SK-N-SH (cell line): ENCODE data around the gene SMYD1. TPM values are rescaled to one million over a fixed set of nuclear protein-coding genes. Genes with fewer than 3 reads are reported as not detected.
A peak's percentile ranks its signal among the peaks of the same experiment; 100 is the strongest.

ENCODE experiments used
- CTCF ChIA-PET: fragments of 300-600, 350-600 bp; formaldehyde crosslinking; extraction: SDS; loops from one replicate; lab custom pipeline; 2021; lab: Yijun Ruan, JAX
- POLR2A ChIA-PET: fragments of 350-600 bp; sonication (Branson Sonifier 250); formaldehyde crosslinking; extraction: SDS; loops from one replicate; lab custom pipeline; 2020; ENCODE audit warnings: antibody characterized with exemption, inconsistent platforms; lab: Yijun Ruan, JAX
- DNase-seq: peaks from one replicate; pipeline ENCODE4 v3.0.0; 2012
- H2AFZ ChIP-seq: fragments of 200-600 bp; sonication (generic); 2 replicates; pipeline ENCODE4 v1.8.1; 2016; ENCODE audit warnings: antibody characterized with exemption, mild to moderate bottlenecking, low read depth
- H3F3A ChIP-seq: fragments of 200-600 bp; sonication (generic); replicated peaks from 2 replicates; pipeline ENCODE3; 2016; ENCODE audit warnings: antibody characterized with exemption, mild to moderate bottlenecking; ENCODE audit not compliant: insufficient read depth
- H3K27ac ChIP-seq, 2 experiments: fragments of 200-500 bp in 1 of 2; fragments of 200-600 bp in 1 of 2; sonication (Bioruptor generic) in 1 of 2; sonication (generic), shearing (Covaris generic) in 1 of 2; 2 replicates each; pipeline versions ENCODE4 v1.5.1 to v1.6.1; 2014 to 2016; ENCODE audit warnings: low read depth in 2 of 2, inconsistent platforms in 1 of 2, low read length in 1 of 2, mild to moderate bottlenecking in 1 of 2, mixed read lengths in 1 of 2
- H3K27me3 ChIP-seq: fragments of 200-600 bp; sonication (generic), shearing (Covaris generic); 2 replicates; pipeline ENCODE4 v1.6.1; 2016; ENCODE audit warnings: mixed run types; ENCODE audit not compliant: insufficient read depth
- H3K36me3 ChIP-seq, 2 experiments: fragments of 200-500 bp in 1 of 2; fragments of 200-600 bp in 1 of 2; sonication (Bioruptor generic) in 1 of 2; sonication (generic) in 1 of 2; replicated peaks in 1 of 2; 2 replicates each; pipeline versions ENCODE3 to v1.5.1; 2014 to 2016; ENCODE audit warnings: low read length in 1 of 2, mild to moderate bottlenecking in 1 of 2; ENCODE audit not compliant: insufficient read depth in 2 of 2, control insufficient read depth in 1 of 2
- H3K4me1 ChIP-seq, 2 experiments: fragments of 200-500 bp in 1 of 2; fragments of 200-600 bp in 1 of 2; sonication (Bioruptor generic) in 1 of 2; sonication (generic), shearing (Covaris generic) in 1 of 2; 2 replicates each; pipeline versions ENCODE4 v1.5.1 to v1.6.1; 2014 to 2016; ENCODE audit warnings: low read depth in 1 of 2, low read length in 1 of 2, mixed run types in 1 of 2; ENCODE audit not compliant: insufficient read depth in 2 of 2, control insufficient read depth in 1 of 2
- H3K4me2 ChIP-seq: fragments of 200-600 bp; sonication (generic), shearing (Covaris generic); 2 replicates; pipeline ENCODE4 v1.6.1; 2017; ENCODE audit warnings: mixed run types
- H3K4me3 ChIP-seq, 2 experiments: fragments of 200-500 bp in 1 of 2; fragments of 200-600 bp in 1 of 2; sonication (Bioruptor generic) in 1 of 2; sonication (generic), shearing (Covaris generic) in 1 of 2; 2 replicates each; pipeline versions ENCODE4 v1.5.1 to v1.8.1; 2014 to 2016; ENCODE audit warnings: low read depth in 2 of 2, inconsistent platforms in 1 of 2, low read length in 1 of 2, mild to moderate bottlenecking in 1 of 2, mixed read lengths in 1 of 2, moderate library complexity in 1 of 2
- H3K79me2 ChIP-seq: fragments of 200-600 bp; sonication (generic); 2 replicates; pipeline ENCODE4 v1.8.1; 2017; ENCODE audit warnings: mild to moderate bottlenecking; ENCODE audit not compliant: insufficient read depth
- H3K9ac ChIP-seq: fragments of 200-600 bp; sonication (generic); 2 replicates; pipeline ENCODE4 v1.6.1; 2017; ENCODE audit warnings: mixed run types
- H3K9me2 ChIP-seq: fragments of 200-600 bp; sonication (generic); 2 replicates; pipeline ENCODE4 v1.6.1; 2017; ENCODE audit warnings: mixed run types
- H3K9me3 ChIP-seq: fragments of 200-600 bp; sonication (generic); 2 replicates; pipeline ENCODE4 v1.6.1; 2017; ENCODE audit warnings: mixed run types, mild to moderate bottlenecking, moderate library complexity
- H4K20me1 ChIP-seq: fragments of 200-600 bp; sonication (generic); 2 replicates; pipeline ENCODE4 v1.6.1; 2017; ENCODE audit warnings: mild to moderate bottlenecking, mixed run types; ENCODE audit not compliant: insufficient read depth
- CHD2 ChIP-seq: fragments of 150-350 bp; IDR thresholded peaks from 2 replicates; pipeline ENCODE4 v1.6.1; 2018; ENCODE audit warnings: low read length; ENCODE audit not compliant: partially characterized antibody
- ELF1 ChIP-seq: IDR thresholded peaks from 2 replicates; pipeline ENCODE4 v1.4.0; 2012
- EZH2phosphoT487 ChIP-seq: fragments of 200-600 bp; sonication (generic); IDR thresholded peaks from 2 replicates; pipeline ENCODE4 v1.6.1; 2017; ENCODE audit warnings: low read depth, mixed run types, mild to moderate bottlenecking, antibody characterized with exemption, moderate library complexity, borderline replicate concordance
- FOSL2 ChIP-seq: IDR thresholded peaks from 2 replicates; pipeline ENCODE4 v1.4.0; 2012; ENCODE audit warnings: low read depth, mild to moderate bottlenecking, moderate library complexity, borderline replicate concordance
- FOXJ3 ChIP-seq: sonication (generic); formaldehyde crosslinking; IDR thresholded peaks from 2 replicates; pipeline ENCODE4 v1.5.1; 2020; ENCODE audit warnings: mild to moderate bottlenecking, missing genetic modification reagents
- FOXM1 ChIP-seq: IDR thresholded peaks from 2 replicates; pipeline ENCODE4 v1.4.0; 2012; ENCODE audit warnings: low read depth, mild to moderate bottlenecking
- JUND ChIP-seq: IDR thresholded peaks from 2 replicates; pipeline ENCODE4 v1.4.0; 2012
- MEF2A ChIP-seq: IDR thresholded peaks from 2 replicates; pipeline ENCODE4 v1.4.0; 2012; ENCODE audit warnings: low read depth, borderline replicate concordance
- NFIC ChIP-seq: IDR thresholded peaks from 2 replicates; pipeline ENCODE4 v1.4.0; 2012; ENCODE audit warnings: borderline replicate concordance
- NRF1 ChIP-seq: IDR thresholded peaks from 2 replicates; pipeline ENCODE4 v1.6.1; 2012; ENCODE audit warnings: low read depth, mild to moderate bottlenecking, low read length
- PBX3 ChIP-seq: IDR thresholded peaks from 2 replicates; pipeline ENCODE4; 2012
- POLR2AphosphoS5 ChIP-seq: IDR thresholded peaks from 2 replicates; pipeline ENCODE4 v1.6.1; 2012; ENCODE audit warnings: low read depth, low read length
- REST ChIP-seq: IDR thresholded peaks from 2 replicates; pipeline ENCODE4 v1.6.1; 2012; ENCODE audit warnings: mild to moderate bottlenecking, low read depth, low read length, moderate library complexity
- RFX5 ChIP-seq: IDR thresholded peaks from 2 replicates; pipeline ENCODE4 v1.6.1; 2012; ENCODE audit warnings: mild to moderate bottlenecking, improper control_type of control experiment, low read length
- RXRA ChIP-seq: IDR thresholded peaks from 2 replicates; pipeline ENCODE4 v1.4.0; 2012; ENCODE audit warnings: low read depth, mild to moderate bottlenecking, borderline replicate concordance
- SIN3A ChIP-seq: IDR thresholded peaks from 2 replicates; pipeline ENCODE4 v1.6.1; 2012; ENCODE audit warnings: low read depth, mild to moderate bottlenecking, low read length, moderate library complexity, borderline replicate concordance
- TAF1 ChIP-seq: IDR thresholded peaks from 2 replicates; pipeline ENCODE4 v1.6.1; 2012; ENCODE audit warnings: low read depth, mild to moderate bottlenecking, low read length, moderate library complexity, borderline replicate concordance
- TCF12 ChIP-seq: IDR thresholded peaks from 2 replicates; pipeline ENCODE4 v1.4.0; 2012
- TEAD4 ChIP-seq: IDR thresholded peaks from 2 replicates; pipeline ENCODE4 v1.4.0; 2012; ENCODE audit warnings: mild to moderate bottlenecking, borderline replicate concordance; ENCODE audit not compliant: insufficient read depth
- USF1 ChIP-seq: IDR thresholded peaks from 2 replicates; pipeline ENCODE4 v1.4.0; 2012; ENCODE audit warnings: low read depth, borderline replicate concordance
- WGBS: methylation state at CpG from one replicate; pipeline ENCODE4 v1.1.6; 2017; ENCODE audit warnings: low lambda C conversion rate; 5-methylcytosine and 5-hydroxymethylcytosine counted together
- polyA plus RNA-seq, 3 experiments: library from polyadenylated mRNA; depleted of rRNA; stranded (reverse); fragments of >200 nt; gene quantifications; 2 replicates each; pipeline ENCODE4 v1.2.3, GENCODE V29; 2012
- TF ChIP-seq, protein P1 (sequence below): IDR thresholded peaks from 2 replicates; pipeline ENCODE4 v1.4.0; 2012; ENCODE audit warnings: low read depth
- TF ChIP-seq, protein P2 (sequence below): fragments of 150-350 bp; IDR thresholded peaks from 2 replicates; pipeline ENCODE4 v1.6.1; 2016; ENCODE audit warnings: mild to moderate bottlenecking, low read depth, low read length

The SMYD1 gene
- polyA plus RNA-seq, 1 of the 3 experiments (the other 2 are of a cell fraction), result not detected

DNA sequence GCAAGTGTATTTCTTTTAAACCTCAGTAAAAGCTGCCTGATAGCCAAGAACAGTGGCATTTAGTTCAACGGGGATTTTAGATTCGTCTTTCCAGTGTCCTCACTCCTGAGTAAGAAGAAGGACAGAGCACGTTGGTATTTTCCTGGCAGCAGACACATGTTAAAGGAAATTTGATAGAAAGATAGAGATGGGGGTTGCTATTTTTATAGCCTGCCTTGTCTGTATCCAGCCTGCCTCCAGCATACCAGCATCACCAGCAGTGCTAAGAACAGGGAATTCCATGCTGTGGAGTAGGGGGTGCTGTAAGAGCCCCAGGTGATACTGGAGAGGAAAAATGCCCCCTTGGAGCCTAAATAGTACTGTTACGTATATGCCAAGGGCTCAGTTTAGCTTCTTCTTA, 1.1 kb upstream of the SMYD1 start:
- H3K36me3 ChIP-seq, result no peaks in the 10 kb centered on the region
- H3F3A ChIP-seq, result no peaks in the 10 kb centered on the region
- no peaks in the 10 kb centered on the region for H3K9me3 ChIP-seq
- H3K27ac ChIP-seq, result peak overlapping the region in 1 of 2 experiments; percentile 4; a peak in 1 of 4 replicates
- H3K4me2 ChIP-seq, result no peak overlapping the region
- ChIA-PET POLR2A (no interaction called here), CTCF (interaction anchor here (1.0 to 3.7 kb wide), 2 partner anchors 93 to 388 kb away, joined by 3 to 18 read pairs; no protein-coding TSS in a partner anchor)
- 37% methylated on average over 4 of the region's 4 CpGs for WGBS
- no peaks in the 10 kb centered on the region for H3K9me2 ChIP-seq
- no peaks in the 10 kb centered on the region for H3K27me3 ChIP-seq
- H3K4me1 ChIP-seq, result no peaks in the 10 kb centered on the region; a peak in 1 of 4 replicates
- TF ChIP-seq NFIC (peak; percentile 20; the same call in 1 of the 2 replicates), REST (no peak), PBX3 (peak; percentile 34; the same call in 1 of the 2 replicates), TCF12 (peak; percentile 64), POLR2AphosphoS5 (peak; percentile 22; the same call in 1 of the 2 replicates), ELF1 (no peak), NRF1 (no peak)
- TF ChIP-seq, all 33 proteins: peak for 4
- DNase-seq, result peak; percentile 55
- Histone ChIP-seq H3K9ac (no peak overlapping the region), H3K4me3 (no peak overlapping the region), H4K20me1 (no peaks in the 10 kb centered on the region), H3K79me2 (no peaks in the 10 kb centered on the region), H2AFZ (no peak overlapping the region)

DNA sequence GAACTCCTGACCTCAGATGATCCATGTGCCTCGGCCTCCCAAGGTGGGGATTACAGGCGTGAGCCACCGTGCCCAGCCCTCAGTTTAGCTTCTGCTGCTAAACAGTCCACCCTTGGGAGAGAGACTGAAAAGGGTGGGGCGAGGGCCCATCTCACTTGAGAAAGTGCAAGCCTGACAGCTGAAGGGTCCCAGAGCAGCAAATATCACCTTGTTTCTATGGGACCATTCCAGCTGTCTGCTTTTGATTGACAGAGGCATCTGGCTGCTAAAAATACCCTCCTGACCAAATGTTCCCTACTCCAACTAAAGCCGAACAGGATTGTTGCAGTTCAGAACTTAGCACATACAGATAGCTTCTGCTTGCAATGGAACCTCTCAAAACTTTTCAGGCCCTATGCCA, 436 bp upstream of the SMYD1 start:
- Histone ChIP-seq H3K27me3 (no peaks in the 10 kb centered on the region), H3K27ac (no peak overlapping the region), H3F3A (no peaks in the 10 kb centered on the region), H3K9me3 (no peaks in the 10 kb centered on the region), H2AFZ (no peak overlapping the region), H3K79me2 (no peaks in the 10 kb centered on the region), H3K9ac (no peak overlapping the region), H3K36me3 (no peaks in the 10 kb centered on the region), H3K4me2 (no peak overlapping the region), H3K4me3 (no peak overlapping the region), H3K9me2 (no peaks in the 10 kb centered on the region), H4K20me1 (no peaks in the 10 kb centered on the region), H3K4me1 (no peaks in the 10 kb centered on the region; a peak in 1 of 4 replicates)
- POLR2A ChIA-PET, result no interaction called here
- WGBS, result 90% methylated on average over 5 of the region's 5 CpGs
- CTCF ChIA-PET, result interaction anchor here (1.0 to 3.7 kb wide), 3 partner anchors 10 to 387 kb away, joined by 3 to 18 read pairs (median 4); no protein-coding TSS in a partner anchor
- TF ChIP-seq USF1 (no peak), EZH2phosphoT487 (no peak), RXRA (no peak), MEF2A (no peak), FOXM1 (no peak), TAF1 (no peak), RFX5 (no peak), JUND (no peak), FOXJ3 (no peak), SIN3A (no peak), CHD2 (no peak), FOSL2 (no peak), TEAD4 (no peak)
- TF ChIP-seq, protein P1, sequence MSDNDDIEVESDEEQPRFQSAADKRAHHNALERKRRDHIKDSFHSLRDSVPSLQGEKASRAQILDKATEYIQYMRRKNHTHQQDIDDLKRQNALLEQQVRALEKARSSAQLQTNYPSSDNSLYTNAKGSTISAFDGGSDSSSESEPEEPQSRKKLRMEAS, result no peak
- TF ChIP-seq, protein P2, sequence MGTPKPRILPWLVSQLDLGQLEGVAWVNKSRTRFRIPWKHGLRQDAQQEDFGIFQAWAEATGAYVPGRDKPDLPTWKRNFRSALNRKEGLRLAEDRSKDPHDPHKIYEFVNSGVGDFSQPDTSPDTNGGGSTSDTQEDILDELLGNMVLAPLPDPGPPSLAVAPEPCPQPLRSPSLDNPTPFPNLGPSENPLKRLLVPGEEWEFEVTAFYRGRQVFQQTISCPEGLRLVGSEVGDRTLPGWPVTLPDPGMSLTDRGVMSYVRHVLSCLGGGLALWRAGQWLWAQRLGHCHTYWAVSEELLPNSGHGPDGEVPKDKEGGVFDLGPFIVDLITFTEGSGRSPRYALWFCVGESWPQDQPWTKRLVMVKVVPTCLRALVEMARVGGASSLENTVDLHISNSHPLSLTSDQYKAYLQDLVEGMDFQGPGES, result no peak
- DNase-seq, result no peak
